Stimulated activated CD8-positive, alpha-beta memory T cell treated with anti-CD3 and anti-CD28 coated beads, Interleukin-4, amount 100 ng/mL, for 48 hours (primary cell): ENCODE data around the gene BBS9.

ENCODE experiments used
- DNase-seq: peaks from one replicate; pipeline ENCODE4 v3.0.0-alpha.2; 2020

Gene BBS9

DNA sequence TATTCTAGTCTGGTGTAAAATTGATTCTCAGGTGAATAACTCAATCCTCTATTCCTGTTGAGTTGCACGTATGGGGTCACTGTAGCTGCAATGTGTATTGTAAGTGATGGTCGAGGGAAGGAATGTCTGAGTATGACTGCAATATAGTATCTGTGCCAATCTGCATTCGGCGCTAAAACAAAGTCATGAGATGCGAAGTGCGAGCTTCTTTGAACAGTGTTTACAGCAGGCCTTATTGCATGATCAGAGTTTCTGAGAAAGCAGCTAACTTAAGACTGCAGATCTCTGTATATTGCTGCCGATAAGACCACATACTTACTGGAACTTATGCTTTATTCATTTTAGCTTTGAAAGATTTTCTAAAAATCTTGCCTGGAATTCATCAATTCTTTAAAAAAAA, 434.3 kb downstream of the BBS9 start:
- no peak for DNase-seq

DNA sequence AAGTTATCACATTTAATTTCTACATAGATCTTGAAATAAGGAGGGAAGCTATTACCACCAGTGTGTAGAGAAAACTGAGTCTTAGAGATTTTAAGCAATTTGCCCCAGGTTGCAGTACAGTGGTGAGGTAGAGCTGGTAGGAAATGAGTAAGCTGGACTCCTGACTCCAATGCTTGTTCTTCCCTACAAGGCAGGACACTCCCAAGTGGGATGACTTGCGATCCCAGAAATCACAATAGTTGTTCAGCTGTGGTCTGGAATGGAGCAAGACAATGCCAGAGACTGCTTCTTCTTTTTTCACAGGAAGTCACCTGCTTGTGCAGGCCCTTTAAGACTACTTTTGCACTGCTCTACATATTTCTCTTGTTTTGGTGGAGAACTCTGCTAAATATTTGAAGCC, 448.8 kb downstream of the BBS9 start:
- DNase-seq = no peak

DNA sequence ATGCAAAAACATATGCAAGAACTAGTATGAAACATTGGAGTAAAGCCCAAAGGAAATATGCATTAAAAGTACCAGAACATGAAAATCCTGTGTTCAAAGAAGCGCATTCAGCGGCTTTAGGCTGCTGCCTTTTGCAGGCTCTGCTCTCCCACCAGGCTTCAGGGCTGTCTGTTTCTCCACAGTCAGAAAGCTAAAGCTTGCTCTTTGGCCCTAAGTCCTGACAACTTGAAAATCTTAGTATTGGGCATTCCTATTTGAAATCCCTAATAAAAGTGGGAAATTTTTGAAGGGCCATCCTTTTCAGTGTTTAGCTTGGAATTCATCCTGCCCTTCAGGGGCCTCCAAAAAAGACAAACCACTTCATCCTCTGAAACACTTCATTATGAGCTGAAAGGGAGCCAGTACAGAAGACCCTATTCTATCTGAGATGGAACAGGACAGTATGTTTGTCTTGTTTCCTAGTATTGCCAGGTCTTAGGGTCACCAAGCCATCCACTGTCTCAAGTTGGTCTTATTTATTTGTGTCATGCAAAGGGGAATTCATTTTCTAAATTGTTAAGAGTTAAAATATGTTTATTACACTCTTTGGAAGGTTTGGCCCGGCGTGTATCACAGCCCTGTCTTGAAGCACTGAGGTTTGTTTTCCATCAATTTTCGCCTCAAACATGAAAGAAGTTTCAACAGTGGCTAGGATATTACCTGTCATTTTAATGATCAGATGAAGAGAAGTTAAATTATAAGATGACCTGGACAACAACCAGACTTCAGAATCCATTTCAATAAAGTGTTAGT, 449.7 kb downstream of the BBS9 start:
- DNase-seq = no peak

DNA sequence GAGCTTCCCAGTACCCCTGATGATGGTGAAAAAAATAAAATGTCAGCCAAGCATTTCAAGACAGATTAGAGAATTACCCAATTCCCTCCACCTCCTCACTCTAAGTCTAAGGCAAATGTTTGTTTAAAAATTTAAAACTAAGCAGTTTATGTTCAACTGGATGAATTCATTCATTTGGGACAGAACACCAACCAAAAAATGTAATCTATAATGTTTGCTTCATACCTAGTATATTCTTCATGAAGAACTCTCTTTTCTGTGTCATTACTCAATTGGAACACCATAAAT, 450.3 kb downstream of the BBS9 start:
- no peak for DNase-seq

DNA sequence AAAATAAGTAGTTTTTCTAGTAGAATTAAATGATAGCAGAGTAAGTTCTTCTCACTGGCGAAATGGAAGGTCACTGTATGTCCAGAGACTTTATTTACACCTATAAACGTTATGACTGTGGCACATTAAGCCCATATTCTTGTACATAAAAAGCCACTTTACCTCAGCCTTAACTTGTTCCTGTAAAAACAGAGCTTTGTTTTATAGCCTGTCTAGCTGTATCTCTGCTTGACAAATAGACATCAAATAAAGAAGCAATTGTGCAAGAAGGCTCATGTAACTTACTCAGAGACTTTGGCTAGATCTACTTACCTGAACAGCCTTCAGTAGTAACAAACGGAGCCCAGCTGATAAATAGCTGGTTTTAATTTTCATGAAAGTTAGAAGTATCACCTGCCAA, 451.9 kb downstream of the BBS9 start:
- no peak for DNase-seq

DNA sequence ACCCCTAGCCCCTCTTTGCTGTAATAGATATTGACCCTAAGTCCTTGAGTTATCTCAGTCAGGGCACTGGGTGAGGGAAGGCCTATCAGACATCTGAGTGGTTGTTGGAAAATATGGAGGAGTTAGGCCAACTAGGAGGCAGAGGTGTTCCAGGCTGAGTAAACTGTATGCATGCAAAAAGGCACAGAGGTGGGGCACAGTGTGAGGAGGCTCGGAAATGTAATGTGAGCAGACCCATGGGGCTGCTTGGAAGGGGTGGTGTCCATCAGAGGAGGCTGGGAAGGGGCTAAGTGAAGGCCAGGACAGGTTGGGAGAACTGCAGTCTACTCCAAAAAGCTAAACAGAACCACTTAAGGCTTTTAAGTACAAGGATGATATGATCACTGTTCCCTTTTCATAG, 452.7 kb downstream of the BBS9 start:
- DNase-seq = no peak

DNA sequence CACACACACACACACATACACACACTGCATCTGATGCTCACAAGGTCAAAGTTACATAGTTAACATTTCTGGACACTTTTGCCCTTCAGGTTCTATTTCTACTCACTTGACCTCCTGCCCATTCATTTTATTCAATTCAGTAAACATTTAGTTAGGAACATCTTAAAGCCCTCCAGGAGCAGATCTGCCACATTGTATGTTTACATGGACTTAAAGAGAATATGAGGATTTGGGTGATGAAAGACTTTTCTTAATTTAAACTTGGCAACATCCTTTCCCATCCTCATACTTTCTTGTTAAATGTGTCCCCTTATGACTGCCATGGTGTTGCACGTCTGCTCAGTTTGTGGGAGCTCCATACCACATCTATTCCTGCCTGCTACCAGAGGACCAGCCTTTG, 453.2 kb downstream of the BBS9 start:
- DNase-seq = no peak

DNA sequence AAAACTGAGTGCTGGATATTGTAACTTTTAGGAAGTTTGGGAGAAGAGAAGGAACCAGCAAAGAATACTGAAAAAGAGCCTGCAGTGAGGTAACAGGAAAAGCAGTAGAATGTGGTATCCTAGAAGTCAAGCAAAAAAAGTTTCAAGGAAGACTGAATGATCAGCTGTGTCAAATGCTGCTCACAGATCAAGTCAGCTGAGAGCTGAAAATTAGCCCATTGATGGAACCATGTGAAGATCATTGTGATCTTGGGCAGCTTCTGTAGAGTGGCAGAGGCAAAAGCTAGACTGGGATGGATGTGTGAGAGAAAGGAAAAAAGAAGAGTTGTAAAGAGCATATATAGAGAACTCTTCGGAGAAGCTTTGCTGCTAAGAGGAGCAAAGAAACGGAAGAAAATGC, 460.5 kb downstream of the BBS9 start:
- DNase-seq = no peak

DNA sequence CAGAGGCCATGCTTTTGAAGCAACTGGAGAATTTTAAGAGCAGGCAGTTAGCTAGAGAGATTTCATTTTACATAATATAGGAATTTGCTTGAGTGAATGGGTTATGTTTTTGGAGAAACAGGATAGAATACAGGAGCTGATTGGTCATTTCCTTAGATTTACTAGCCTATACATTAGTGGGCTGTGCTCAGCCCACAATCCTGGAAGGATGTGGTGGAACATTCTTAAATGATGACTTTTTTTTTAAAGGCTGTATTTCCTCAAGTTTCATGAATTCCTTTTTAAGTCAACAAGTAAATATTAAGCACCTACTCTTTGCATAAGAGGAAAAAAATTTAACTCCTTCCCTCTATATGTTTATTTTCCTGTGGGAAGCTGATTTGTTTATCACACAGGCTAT, 461.6 kb downstream of the BBS9 start:
- no peak for DNase-seq

DNA sequence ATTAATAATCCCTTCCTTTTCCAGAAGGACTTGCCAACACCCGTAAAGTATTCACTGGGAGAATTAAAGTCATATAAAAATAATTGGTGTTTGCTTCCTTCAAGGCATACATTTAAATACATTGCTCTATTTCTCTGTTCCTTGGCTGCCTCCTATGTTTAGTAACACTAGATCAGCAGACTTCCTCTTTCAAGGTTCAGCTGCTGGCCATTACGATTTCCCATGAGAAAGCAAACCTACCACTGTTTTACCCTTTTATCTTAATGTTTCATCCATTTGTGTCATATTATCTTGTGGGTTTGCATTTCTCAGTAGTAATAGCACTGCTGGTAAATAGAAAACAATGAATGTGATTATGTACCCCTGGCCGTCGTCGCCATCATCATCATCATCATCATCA, 462.1 kb downstream of the BBS9 start:
- no peak for DNase-seq

DNA sequence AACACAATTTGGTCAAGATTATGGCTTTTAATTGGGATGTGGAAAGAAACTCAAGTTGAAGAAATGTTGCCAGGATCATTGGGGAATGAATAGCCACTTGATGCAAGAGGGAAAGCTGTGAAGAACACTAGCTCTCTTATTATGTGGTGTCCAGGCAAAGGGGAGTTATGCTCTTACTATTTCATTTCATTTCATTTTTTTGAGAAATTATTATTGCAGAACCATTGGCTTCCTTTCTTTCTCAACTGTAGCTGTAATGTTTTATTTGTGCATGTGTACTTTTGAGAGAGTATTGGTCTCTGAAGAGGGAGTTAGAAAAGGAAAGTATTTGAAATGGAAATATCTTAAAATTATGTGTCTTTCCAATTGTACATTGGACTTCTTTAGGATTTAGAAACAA, 463.4 kb downstream of the BBS9 start:
- DNase-seq = no peak

DNA sequence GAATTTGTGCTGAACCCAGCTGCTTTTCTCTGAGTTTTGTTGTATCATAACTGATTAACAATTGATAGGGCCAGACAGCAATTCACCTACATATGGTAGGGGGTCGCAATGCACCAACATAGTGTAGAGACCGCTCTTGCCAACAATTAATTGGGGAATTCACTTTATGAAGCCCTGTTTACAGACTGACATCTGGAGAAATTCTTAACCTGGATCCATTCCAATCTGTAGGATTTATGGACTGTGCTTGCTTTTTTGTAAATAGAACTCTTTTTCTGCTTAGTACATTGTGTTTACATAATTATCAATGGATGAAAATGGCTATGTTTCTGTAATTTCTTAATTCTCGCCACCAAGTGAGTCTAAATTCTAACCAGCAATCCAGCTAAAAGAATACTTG, 464.2 kb downstream of the BBS9 start:
- DNase-seq = no peak

DNA sequence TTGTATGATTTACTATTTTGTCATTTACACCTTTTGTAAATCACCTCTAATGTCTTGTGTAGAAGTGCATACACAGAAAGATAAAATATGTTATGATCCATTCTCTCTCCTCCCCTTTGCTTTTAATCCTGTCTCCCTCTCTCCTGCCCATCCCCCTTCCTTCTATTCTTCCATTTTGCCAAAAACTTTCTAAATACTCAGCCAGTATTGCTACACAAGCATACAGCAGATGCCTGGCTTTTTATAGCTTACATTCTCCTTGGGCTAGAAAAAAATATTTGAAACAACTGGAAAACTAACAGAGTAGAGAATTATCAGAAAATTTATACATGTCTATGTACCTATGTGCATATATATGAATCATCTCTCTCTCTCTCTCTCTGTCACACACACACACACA, 467.3 kb downstream of the BBS9 start:
- DNase-seq = no peak

DNA sequence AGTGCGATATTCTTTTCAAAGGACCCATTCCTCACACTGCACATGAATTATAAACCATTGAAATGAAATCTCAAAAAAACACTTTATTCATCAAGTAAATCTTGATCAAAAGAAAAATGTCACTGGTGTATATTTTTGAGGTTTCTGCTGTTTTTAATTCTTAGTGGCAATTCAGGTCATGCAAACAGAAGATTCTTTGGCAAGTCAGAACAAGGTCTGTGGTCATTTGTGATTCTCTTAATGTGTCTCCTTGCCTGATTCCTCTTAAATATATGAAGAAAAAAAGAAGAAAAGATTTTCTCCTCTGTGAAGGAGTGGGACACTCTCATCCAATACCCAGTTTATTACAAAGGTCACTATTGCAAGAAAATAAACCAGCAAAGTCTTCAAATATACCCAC, 467.8 kb downstream of the BBS9 start:
- no peak for DNase-seq

DNA sequence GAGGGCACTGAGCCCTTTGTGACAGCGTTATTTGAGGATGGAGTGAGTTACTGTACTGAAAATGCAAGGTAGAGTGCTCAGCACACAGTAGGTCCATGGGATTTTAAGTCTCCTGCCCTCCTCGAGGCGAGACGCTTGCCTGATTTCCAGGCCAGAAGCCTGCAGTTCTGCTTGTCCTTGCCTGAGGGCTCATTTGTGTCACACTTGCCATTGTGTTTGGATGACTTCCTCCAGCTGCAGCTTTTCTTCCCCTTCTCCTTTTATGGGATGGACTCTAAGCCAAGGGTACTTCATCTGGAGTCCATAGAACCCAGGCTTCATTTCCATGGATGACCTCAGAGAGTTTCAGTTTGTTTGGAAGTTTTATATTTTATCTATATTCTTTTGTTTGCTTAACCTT, 471.7 kb downstream of the BBS9 start:
- DNase-seq = no peak

DNA sequence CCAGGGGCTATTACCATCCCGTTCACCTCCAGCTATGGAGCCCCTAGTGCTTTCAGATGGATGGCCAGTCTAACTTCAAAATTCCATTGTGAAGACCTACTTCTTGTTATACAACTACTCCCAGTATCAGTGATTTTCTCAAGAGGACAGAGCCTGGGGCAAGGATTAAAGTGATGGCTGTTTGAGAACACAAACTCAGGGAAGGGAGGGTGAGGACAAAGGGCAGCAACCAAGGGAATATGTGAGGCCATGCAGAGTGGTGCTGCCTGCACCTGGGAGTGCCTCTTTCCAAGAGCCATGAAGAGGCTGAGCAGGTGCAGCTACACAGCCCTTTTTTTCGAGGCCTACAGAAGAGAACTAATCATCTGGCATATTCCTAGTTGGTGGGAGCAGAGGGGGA, 472.5 kb downstream of the BBS9 start:
- no peak for DNase-seq

DNA sequence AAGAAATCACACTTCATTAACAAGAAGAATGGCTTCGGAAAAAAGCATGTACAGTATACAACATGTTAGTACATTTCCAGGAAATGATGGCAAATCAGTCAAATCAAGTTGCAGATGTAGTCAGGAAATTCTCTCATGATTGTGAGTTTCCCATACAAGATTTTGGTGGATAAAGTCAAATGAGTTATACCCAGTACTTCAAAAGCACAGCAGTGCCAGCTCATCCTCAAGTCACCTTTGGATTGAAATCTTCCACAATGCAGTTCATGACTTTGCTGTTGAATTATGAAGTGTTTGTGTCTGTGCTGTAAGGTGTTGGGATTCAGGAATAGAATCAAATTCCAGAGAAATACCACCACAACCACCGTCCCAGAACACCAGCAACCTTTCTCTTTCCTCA, 474.7 kb downstream of the BBS9 start:
- no peak for DNase-seq

DNA sequence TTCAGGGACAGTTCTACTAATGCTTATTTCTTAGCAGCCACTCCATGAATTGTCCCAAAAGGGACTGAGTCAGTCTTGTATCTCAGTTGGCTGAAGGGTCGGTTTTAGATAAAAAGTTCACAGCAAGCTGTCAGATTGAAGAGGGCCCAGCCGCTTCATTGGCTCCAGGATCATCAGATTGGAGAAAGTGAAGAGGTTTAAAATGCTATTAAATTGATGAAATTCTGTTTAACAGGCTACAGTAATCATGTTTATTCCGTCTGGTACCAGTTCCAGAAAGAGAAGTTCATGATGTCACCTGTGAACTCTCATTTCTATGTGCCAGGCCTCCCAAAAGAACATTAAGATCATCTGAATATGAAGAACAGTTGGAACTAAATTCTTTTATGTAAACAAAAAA, 481.6 kb downstream of the BBS9 start:
- no peak for DNase-seq

DNA sequence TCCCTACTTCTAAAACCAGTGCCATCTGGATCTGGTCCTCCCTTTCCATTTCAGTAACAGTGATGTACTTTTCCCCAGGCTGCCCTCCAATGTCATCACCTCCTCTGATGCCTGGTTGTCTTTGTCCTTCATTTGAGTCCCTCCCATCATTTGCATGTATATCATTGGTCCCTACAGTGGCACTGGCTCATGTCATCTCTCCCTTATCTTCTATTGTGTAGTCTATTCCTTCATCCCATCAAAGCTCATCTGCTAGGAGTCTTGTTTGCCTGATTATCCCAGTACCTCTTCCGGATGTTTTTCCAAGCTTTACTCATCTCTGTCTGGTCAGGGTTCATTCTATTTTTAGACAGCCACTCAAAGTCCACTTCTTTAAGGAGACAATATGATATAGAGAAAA, 483.1 kb downstream of the BBS9 start:
- no peak for DNase-seq

DNA sequence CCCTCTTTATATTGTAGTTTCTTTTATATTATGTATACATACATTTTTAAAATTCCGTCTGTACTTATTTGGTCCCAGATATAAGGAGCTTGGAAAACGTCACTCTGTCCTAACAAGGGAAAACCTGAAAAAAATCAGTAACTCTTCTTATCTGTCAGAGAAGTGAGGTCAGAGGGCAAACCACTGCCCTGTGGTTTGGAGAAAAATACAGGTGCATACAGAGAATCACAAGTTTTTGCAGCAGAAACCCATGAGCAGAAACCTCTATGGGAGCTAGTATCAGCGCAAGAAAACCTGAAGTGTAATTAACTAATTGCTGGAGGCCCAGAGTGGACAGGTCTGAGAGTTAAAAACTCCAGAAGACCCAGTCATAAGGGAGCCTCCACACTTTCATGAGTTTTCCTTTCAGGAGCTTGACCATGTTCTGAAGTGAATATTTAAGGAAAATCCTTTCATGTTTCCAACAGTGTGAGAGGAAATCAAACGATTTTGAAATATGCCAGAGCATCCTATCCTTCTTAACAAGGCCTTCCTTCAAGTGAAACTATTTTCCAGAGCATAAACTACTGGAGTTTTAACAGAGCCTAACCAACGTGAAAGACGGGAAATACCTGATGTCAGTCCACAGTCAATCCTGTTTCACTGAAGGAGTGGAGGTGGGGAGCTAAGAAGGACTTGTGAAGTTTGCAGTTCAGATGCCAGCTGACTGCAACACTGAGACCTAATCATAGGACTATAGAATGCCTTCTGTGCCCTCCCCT, 485.2 kb downstream of the BBS9 start:
- no peak for DNase-seq

DNA sequence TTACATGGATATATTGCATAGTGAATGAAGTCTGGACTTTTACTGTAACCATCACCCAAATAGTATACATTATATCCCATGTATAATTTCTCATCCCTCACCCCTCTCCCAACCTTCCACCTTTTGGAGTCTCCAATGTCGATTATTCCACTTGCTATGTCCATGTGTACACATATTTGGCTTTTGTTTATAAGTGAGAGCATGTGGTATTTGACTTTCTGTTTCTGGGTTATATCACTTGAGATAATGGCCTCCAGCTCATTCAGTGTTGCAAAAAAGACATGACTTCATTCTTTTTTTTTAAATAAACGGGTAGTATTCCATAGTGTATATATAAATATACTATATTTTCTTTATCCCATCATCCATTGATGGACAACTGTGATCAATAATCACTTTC, 487.4 kb downstream of the BBS9 start:
- no peak for DNase-seq

DNA sequence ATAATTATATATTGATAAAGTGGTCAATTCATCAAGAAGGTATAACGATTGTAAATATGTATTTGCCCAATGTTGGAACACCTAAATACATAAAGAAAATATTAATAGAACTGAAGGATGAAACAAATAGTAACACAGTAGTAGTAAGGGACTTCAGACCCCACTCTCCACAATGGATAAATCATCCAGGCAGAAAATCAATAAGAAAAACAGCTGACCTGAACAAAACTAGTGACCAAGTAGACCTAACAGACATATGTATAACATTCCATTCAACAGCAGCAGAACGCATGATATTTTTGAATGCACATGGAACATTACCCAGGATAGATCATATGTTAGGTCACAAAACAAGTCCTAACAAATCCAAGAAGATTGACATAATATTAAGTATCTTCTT, 489.9 kb downstream of the BBS9 start:
- DNase-seq = no peak

DNA sequence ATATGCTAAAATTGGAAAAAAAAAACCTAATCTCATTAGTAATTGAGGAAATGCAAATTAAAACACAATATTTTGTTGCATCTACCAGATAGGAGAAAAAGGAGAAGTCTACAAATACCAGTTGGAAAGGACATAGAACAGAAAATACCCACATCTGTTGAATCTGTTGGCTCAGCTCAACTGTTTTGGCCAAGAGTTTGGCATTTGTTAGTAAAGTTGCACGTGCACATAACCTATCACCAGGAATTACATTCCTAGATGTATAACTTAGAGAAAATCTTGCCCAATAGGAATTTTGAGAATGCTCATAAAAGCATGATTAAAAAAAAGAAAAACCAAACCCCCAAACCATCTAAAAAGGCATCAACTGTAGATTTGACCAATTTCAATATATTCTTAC, 493.9 kb downstream of the BBS9 start:
- DNase-seq = no peak

DNA sequence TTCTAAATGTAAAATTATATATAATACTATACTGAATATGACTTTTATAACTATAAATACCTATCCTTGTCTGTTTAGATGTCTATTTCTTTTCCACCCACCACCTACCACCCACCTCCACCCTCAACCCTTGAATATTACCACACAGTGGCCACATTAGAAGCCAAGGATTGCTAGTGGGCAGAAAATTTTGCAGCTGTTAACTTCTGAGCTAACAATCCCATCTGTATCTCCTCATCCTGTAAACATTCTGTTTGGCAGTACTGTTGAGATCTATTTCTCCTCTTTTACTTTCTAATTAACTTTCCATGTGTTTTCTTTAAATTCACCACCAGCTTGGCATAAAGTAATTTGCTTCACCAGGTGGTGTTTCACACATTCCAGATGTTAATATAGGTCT, 494.9 kb downstream of the BBS9 start:
- DNase-seq = no peak

DNA sequence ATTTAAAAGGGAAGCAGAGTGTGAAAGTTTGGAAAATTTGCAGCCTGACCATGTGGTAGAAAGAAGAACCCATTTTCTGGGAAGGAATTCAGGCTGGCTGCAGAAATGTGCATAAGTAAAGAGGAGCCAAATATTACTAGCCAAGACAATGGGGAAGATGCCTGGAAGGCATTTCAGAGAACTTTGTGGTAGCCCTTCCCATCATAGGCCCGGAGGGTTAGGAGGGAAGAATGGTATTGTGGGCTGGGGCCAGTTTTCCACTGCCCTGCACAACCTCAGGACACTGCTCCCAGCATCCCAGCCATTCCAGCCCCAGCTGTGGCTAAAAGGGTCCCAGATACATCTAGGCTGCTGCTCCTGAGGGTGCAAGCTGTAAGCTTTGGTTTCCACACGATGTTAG, 497.5 kb downstream of the BBS9 start:
- DNase-seq = no peak
